Mesodermal cell (in vitro differentiated cells): ENCODE measurements around the gene SLC22A23.

ENCODE experiments used
- H3K27ac ChIP-seq: 2 replicates; pipeline ENCODE4 v1.7.0; 2013; ENCODE audit warnings: mild to moderate bottlenecking, low read depth, low read length, moderate library complexity; ENCODE audit not compliant: severe bottlenecking
- H3K36me3 ChIP-seq: 2 replicates; pipeline ENCODE4 v1.7.1; 2013; ENCODE audit warnings: mild to moderate bottlenecking, low read length, moderate library complexity; ENCODE audit not compliant: control insufficient read depth, insufficient read depth
- H3K4me1 ChIP-seq: one replicate; pipeline ENCODE4 v1.7.1; 2013; ENCODE audit warnings: mild to moderate bottlenecking, low read length; ENCODE audit not compliant: insufficient read depth, control insufficient read depth, poor library complexity, severe bottlenecking
- H3K4me3 ChIP-seq: 2 replicates; pipeline ENCODE4 v1.7.0; 2013; ENCODE audit warnings: low read length, control low read depth, mild to moderate bottlenecking; ENCODE audit not compliant: insufficient read depth, poor library complexity, severe bottlenecking; ENCODE audit errors: extremely low read depth
- H3K9me3 ChIP-seq: 2 replicates; pipeline ENCODE4 v1.7.1; 2013; ENCODE audit warnings: mild to moderate bottlenecking, low read length, moderate library complexity; ENCODE audit not compliant: control insufficient read depth
- WGBS, 2 experiments: methylation state at CpG; one replicate each; pipeline ENCODE4 v1.1.5; 2013; ENCODE audit warnings: missing lambda C conversion rate in 2 of 2; ENCODE audit not compliant: insufficient coverage in 2 of 2; 5-methylcytosine and 5-hydroxymethylcytosine counted together

SLC22A23 gene

GRCh38 chr6:3356056-3356823 is 100.6 kb downstream of the SLC22A23 start:
- peak overlapping the region; percentile 23 for H3K4me3 ChIP-seq
- peaks cover 7% of the 10 kb centered on the region for H3K4me1 ChIP-seq
- WGBS, 2 experiments = 12 to 16% methylated on average over 13 to 16 of the region's 24 CpGs
- peak overlapping the region; percentile 91 for H3K27ac ChIP-seq
- H3K9me3 ChIP-seq = no peaks in the 10 kb centered on the region
- H3K36me3 ChIP-seq = no peaks in the 10 kb centered on the region

DNA sequence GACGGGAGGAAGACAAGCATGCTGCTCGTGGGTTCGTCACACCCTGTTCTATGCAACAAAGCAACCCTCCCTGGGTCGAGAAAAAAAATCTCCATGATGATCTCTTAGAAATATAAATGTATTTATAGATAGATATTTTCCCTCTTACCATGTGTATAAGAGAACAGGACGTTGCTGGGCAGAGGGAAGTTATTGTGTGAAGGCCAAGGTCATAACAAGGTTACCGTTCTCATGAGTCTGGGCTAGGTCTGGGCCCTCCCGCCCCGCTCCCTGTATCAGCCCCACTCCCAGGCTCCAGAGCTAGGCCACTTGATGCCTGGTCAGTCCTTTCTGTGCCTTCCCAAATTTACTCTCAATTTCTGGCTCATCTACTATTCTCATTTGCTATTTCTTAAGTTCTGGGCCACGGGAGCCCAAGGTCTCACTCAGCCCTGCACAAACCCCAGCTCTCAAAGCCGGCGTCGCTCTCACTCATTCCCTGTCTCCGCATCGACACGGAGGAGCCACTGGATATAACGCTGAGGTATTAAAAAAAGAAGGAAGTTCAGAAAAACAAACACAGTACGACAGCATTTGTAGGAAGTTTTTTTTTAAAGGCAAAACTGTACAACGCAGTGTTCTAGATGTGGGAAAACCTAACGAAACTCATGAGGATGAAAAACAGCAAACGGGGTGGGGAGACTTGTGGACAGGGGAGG is 101.3 kb downstream of the SLC22A23 start:
- Histone ChIP-seq H3K4me1 (peaks cover 7% of the 10 kb centered on the region), H3K9me3 (no peaks in the 10 kb centered on the region), H3K4me3 (peak overlapping the region; percentile 16), H3K27ac (peak overlapping the region; percentile 91), H3K36me3 (no peaks in the 10 kb centered on the region)
- WGBS, 2 experiments = 30 to 45% methylated on average over 4 to 11 of the region's 20 CpGs

DNA sequence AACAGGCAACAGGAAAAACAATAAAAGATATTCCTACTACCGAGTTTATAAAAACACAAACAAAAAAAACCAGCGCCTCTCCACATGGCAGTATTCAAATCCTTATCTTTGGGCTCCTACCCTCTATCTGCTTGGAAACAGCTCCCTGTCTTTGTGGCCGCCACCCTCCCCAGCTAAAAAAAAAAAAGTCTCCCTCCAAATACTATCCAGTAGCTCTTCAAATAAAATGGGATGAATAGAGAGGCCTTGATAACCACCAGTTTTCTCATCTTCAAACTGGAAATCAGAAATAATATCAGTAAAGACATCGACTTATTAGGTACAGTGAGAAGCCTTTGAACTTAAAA is 101.9 kb downstream of the SLC22A23 start:
- no peaks in the 10 kb centered on the region for H3K9me3 ChIP-seq
- H3K27ac ChIP-seq = peak overlapping the region; percentile 91
- H3K4me1 ChIP-seq = peaks cover 7% of the 10 kb centered on the region
- H3K36me3 ChIP-seq = no peaks in the 10 kb centered on the region
- WGBS, 2 experiments = 95 to 97% methylated on average over 3 of the region's 4 CpGs
- no peak overlapping the region for H3K4me3 ChIP-seq

GRCh38 chr6:3353939-3354338 is 102.9 kb downstream of the SLC22A23 start:
- Histone ChIP-seq H3K4me3 (no peak overlapping the region), H3K4me1 (peaks cover 6% of the 10 kb centered on the region), H3K27ac (no peak overlapping the region), H3K36me3 (no peaks in the 10 kb centered on the region), H3K9me3 (no peaks in the 10 kb centered on the region)
- WGBS, 2 experiments = 94 to 98% methylated on average over 2 to 4 of the region's 5 CpGs

DNA sequence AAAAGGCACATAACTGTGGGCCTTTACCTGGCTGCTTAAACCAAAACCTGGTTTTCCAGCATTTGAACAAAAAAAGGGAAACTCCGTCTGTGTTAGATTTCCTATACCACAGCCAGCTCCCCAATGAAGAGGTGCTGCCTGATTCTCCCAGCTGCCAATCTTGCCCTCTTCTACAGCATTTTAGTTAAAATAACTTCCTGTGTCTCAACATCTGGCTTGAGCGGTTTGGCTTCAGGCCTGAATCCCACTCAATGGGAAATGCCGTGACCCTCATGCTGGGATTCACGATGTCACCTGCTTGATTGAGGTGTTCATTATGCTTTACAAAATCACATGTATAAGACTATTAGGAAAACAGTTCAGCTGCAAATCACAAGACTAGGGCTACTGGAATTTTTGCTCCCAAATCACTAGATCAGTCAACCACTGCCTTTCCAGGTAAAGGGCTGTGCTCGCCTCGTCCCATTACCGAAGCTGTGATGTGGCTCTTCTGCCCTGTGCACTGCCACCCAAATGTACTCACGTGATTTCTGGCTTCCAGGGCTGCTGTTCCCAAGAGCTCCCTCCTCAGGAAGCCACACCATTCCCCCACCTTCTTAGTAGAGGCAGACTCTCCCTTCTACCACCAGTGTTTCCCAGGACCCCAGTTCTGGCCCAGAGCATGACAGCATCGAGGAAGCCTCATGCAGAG is 103.5 kb downstream of the SLC22A23 start:
- WGBS, 2 experiments = 82 to 91% methylated on average over 6 to 8 of the region's 9 CpGs
- Histone ChIP-seq H3K4me3 (no peak overlapping the region), H3K4me1 (peaks cover 3% of the 10 kb centered on the region), H3K36me3 (no peaks in the 10 kb centered on the region), H3K27ac (no peak overlapping the region), H3K9me3 (no peaks in the 10 kb centered on the region)

- H3K27ac ChIP-seq = no peak overlapping the region
- H3K9me3 ChIP-seq = no peaks in the 10 kb centered on the region
- WGBS, 2 experiments = 77 to 87% methylated on average over 4 to 6 of the region's 9 CpGs
- H3K36me3 ChIP-seq = no peaks in the 10 kb centered on the region
- H3K4me1 ChIP-seq = peaks cover 3% of the 10 kb centered on the region
- no peak overlapping the region for H3K4me3 ChIP-seq
Observed at GRCh38 chr6:3352678-3353077, 104.2 kb downstream of the SLC22A23 start.

DNA sequence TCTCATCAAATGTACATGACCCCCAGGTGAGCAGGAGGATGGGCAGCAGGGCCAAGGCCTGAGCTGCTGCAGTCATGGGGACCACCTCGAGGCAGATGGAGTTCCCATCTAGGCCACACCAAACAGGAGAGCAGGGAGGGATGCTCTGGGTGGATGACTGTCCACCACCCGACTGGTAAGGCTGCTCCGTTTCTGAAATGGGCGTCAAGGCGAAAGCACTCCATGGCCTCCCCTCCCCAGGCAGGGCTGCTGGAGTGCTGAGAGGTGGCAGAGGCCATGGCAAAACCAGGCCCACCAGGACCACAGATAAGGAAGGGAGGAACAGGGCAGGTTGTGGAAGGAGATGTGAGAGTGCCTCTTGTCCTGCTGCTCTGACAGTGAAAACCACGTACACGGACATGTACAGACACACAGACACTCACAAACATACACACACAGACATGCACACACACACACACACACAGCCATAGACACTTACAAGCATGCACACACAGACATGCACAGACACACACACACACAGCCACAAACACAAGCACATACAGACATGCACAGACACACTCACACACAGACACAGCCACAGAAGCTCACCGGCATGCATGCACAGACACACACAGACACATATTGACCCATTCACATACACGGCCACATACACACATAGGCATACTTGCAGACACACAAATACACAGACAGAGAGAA is 104.9 kb downstream of the SLC22A23 start:
- 83 to 100% methylated on average over 3 to 4 of the region's 9 CpGs for WGBS, 2 experiments
- H3K4me1 ChIP-seq = peaks cover 3% of the 10 kb centered on the region
- no peaks in the 10 kb centered on the region for H3K9me3 ChIP-seq
- H3K4me3 ChIP-seq = no peak overlapping the region
- no peaks in the 10 kb centered on the region for H3K36me3 ChIP-seq
- H3K27ac ChIP-seq = no peak overlapping the region

DNA sequence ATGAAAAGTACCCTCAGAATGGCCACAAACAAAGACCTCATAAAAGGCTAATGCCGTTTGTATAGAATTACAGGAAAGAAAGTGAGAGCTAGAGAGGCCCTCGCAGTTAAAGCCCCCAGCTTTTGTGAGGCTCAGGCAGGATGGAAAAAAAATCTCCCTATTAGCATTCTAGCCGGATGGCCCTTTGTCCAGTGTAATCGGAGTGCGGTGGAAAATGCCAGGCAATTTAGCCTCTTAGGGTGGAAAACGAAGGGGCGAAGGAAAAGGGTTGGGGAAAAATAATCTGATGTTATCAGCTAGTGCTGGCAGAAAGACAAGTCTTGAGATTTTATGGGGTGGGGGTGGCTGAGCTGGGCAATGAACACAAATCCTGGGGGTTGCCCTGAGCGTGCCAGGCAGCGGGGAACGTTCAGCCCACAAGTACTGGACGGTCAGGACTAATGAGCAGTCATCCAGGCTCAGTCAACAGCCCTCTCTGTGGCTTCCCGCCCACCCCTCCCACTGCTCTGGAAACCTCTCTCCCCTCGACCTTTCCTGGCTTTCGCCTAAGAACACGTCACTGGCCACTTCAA is 105.7 kb downstream of the SLC22A23 start:
- no peaks in the 10 kb centered on the region for H3K4me1 ChIP-seq
- 56 to 57% methylated on average over 10 to 14 of the region's 15 CpGs for WGBS, 2 experiments

GRCh38 chr6:3350252-3350796 is 106.5 kb downstream of the SLC22A23 start:
- WGBS, 2 experiments = 62 to 81% methylated on average over 2 to 6 of the region's 8 CpGs

More for the DNA sequence above, 105.7 kb downstream of the SLC22A23 start:
- Histone ChIP-seq H3K9me3 (no peaks in the 10 kb centered on the region), H3K36me3 (no peaks in the 10 kb centered on the region), H3K27ac (peak overlapping the region; percentile 80), H3K4me3 (no peak overlapping the region)

More at GRCh38 chr6:3350252-3350796, 106.5 kb downstream of the SLC22A23 start:
- Histone ChIP-seq H3K27ac (no peak overlapping the region), H3K9me3 (no peaks in the 10 kb centered on the region), H3K4me1 (no peaks in the 10 kb centered on the region), H3K4me3 (no peak overlapping the region), H3K36me3 (no peaks in the 10 kb centered on the region)
